ENCODE measurements around the gene SLC39A11. TPM values are rescaled to one million over a fixed set of nuclear protein-coding genes. Genes with fewer than 3 reads are reported as not detected.

SLC39A11 gene
- total RNA-seq, 1 experiment from 2014 or later = 46.4 TPM

GRCh38 chr17:72662827-72663190, 429.7 kb downstream of the SLC39A11 start:
- Histone ChIP-seq H3K9ac (ENCODE audit: low read length) (peak overlapping the region; percentile 65; the same call in 1 of the 2 replicates), H3K79me2 (ENCODE audit: insufficient read depth, low read length) (peaks cover 4% of the 10 kb centered on the region; the same call in 1 of the 2 replicates), H3K9me2 (ENCODE audit: insufficient read depth) (no peaks in the 10 kb centered on the region), H3K27me3 (ENCODE audit: insufficient read depth, low read length) (no peaks in the 10 kb centered on the region), H3K9me3 (ENCODE audit: control insufficient read depth in 1 of 2, insufficient read depth in 1 of 2, low read depth in 1 of 2, low read length in 2 of 2) (peaks cover 0 to 10% of the 10 kb centered on the region in 2 experiments; a peak in 1 of 4 replicates), H3K4me3 (replicated peaks in 1 of 2; ENCODE audit: low read depth in 1 of 2, low read length in 2 of 2) (no peak overlapping the region), H3K4me1 (ENCODE audit: control insufficient read depth in 1 of 2, insufficient read depth in 2 of 2, low read length in 2 of 2) (peaks cover 40 to 68% of the 10 kb centered on the region in 2 experiments), H2AFZ (ENCODE audit: low read depth, low read length, poor library complexity, severe bottlenecking) (no peak overlapping the region), H3K36me3 (ENCODE audit: control insufficient read depth in 1 of 2, insufficient read depth in 2 of 2, low read length in 2 of 2) (no peaks in the 10 kb centered on the region), H3K4me2 (ENCODE audit: low read length) (0 out of 2 replicates have a peak overlapping the region, but pooled peaks have one; percentile 73), H3K27ac (ENCODE audit: low read depth, low read length) (peak overlapping the region; percentile 82; the same call in 1 of the 2 replicates), H4K20me1 (ENCODE audit: insufficient read depth) (no peaks in the 10 kb centered on the region)
- RAD21 ChIA-PET (ENCODE audit: low non-redundant PET in 1 of 2, low total read pairs in 2 of 2, uncharacterized antibody in 2 of 2, unreplicated experiment in 2 of 2) = no interaction called here
- no TSS peak for BruUV-seq (replicated peaks)
- intact Hi-C loops (cut with micrococcal nuclease) = no loop called here
- CTCF ChIA-PET = interaction anchor here (1.3 kb wide), 1 partner anchor 106 kb away, joined by 4 read pairs; no protein-coding TSS in a partner anchor
- ATAC-seq (no peak), DNase-seq (ENCODE audit: low read depth, low spot score) (no peak)
- TF ChIP-seq CBX3 (IDR thresholded peaks at IDR 0.05; ENCODE audit: low read depth) = 0 out of 2 replicates have a peak, but pooled peaks have one; percentile 53
- TF ChIP-seq, protein P1, sequence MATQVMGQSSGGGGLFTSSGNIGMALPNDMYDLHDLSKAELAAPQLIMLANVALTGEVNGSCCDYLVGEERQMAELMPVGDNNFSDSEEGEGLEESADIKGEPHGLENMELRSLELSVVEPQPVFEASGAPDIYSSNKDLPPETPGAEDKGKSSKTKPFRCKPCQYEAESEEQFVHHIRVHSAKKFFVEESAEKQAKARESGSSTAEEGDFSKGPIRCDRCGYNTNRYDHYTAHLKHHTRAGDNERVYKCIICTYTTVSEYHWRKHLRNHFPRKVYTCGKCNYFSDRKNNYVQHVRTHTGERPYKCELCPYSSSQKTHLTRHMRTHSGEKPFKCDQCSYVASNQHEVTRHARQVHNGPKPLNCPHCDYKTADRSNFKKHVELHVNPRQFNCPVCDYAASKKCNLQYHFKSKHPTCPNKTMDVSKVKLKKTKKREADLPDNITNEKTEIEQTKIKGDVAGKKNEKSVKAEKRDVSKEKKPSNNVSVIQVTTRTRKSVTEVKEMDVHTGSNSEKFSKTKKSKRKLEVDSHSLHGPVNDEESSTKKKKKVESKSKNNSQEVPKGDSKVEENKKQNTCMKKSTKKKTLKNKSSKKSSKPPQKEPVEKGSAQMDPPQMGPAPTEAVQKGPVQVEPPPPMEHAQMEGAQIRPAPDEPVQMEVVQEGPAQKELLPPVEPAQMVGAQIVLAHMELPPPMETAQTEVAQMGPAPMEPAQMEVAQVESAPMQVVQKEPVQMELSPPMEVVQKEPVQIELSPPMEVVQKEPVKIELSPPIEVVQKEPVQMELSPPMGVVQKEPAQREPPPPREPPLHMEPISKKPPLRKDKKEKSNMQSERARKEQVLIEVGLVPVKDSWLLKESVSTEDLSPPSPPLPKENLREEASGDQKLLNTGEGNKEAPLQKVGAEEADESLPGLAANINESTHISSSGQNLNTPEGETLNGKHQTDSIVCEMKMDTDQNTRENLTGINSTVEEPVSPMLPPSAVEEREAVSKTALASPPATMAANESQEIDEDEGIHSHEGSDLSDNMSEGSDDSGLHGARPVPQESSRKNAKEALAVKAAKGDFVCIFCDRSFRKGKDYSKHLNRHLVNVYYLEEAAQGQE (IDR thresholded peaks at IDR 0.05; ENCODE audit: low read depth) = no peak
- TF ChIP-seq RAD21 (IDR thresholded peaks at IDR 0.05; ENCODE audit: low read depth) = no peak; the same call in 1 of the 2 replicates
- POLR2A ChIA-PET = interaction anchor here (0.8 kb wide), 1 partner anchor 20 kb away, joined by 4 read pairs; no protein-coding TSS in a partner anchor
